MCF 10A (cell line): ENCODE measurements around the gene RDH5. TPM values are rescaled to one million over a fixed set of nuclear protein-coding genes. Genes with fewer than 3 reads are reported as not detected.

Experiments used
- BruUV-seq: library from RNA; stranded (reverse); fragments of 400-500 nt; replicated peaks from 2 replicates; lab custom pipeline; 2021; lab: Mats Ljungman, UMichigan
- CTCF ChIA-PET: fragments of 300-600 bp; sonication (Branson Sonifier 250); formaldehyde crosslinking; extraction: SDS; loops from one replicate; lab custom pipeline; 2021; ENCODE audit warnings: antibody characterized with exemption, inconsistent platforms; lab: Yijun Ruan, JAX
- POLR2A ChIA-PET: fragments of 300-600, 350-650 bp; sonication (Branson Sonifier 250); formaldehyde crosslinking; extraction: SDS; loops from one replicate; lab custom pipeline; 2020; ENCODE audit warnings: antibody characterized with exemption, inconsistent platforms; lab: Yijun Ruan, JAX
- DNase-seq: peaks from one replicate; pipeline ENCODE4 v3.0.0-alpha.2; 2018; ENCODE audit not compliant: unreplicated experiment
- H3K27ac Mint-ChIP-seq: one replicate; pipeline ENCODE4 v1.8.0; 2022; ENCODE audit warnings: mild to moderate bottlenecking, low read depth, mixed read lengths; ENCODE audit not compliant: unreplicated experiment
- H3K27me3 Mint-ChIP-seq: one replicate; pipeline ENCODE4 v1.8.0; 2022; ENCODE audit warnings: mixed read lengths; ENCODE audit not compliant: insufficient read depth, unreplicated experiment
- H3K36me3 Mint-ChIP-seq: one replicate; pipeline ENCODE4 v1.8.0; 2022; ENCODE audit warnings: mild to moderate bottlenecking, moderate library complexity, mixed read lengths; ENCODE audit not compliant: insufficient read depth, unreplicated experiment
- H3K4me1 Mint-ChIP-seq: one replicate; pipeline ENCODE4 v1.8.0; 2022; ENCODE audit warnings: mixed read lengths; ENCODE audit not compliant: insufficient read depth, unreplicated experiment
- H3K4me3 Mint-ChIP-seq: one replicate; pipeline ENCODE4 v1.8.0; 2022; ENCODE audit warnings: mild to moderate bottlenecking, moderate library complexity, mixed read lengths; ENCODE audit not compliant: unreplicated experiment
- H3K9me3 Mint-ChIP-seq: one replicate; pipeline ENCODE4 v1.8.0; 2022; ENCODE audit warnings: mixed read lengths; ENCODE audit not compliant: unreplicated experiment
- intact Hi-C: fragments of 100-400 bp; cut with micrococcal nuclease; formaldehyde crosslinking; loops from 2 replicates; pipeline ENCODE4 v1.14.1; 2022
- total RNA-seq: library from RNA; stranded (reverse); gene quantifications from 2 replicates; pipeline ENCODE4 v1.2.3, GENCODE V29; 2022
- TF ChIP-seq, protein P1 (sequence below): fragments of 200-600 bp; IDR thresholded peaks from one replicate; pipeline ENCODE4 v1.8.0; 2022; ENCODE audit warnings: antibody characterized with exemption, mild to moderate bottlenecking; ENCODE audit not compliant: unreplicated experiment

RDH5 gene
- total RNA-seq, 1 experiment from 2014 or later: 2.5 TPM

DNA sequence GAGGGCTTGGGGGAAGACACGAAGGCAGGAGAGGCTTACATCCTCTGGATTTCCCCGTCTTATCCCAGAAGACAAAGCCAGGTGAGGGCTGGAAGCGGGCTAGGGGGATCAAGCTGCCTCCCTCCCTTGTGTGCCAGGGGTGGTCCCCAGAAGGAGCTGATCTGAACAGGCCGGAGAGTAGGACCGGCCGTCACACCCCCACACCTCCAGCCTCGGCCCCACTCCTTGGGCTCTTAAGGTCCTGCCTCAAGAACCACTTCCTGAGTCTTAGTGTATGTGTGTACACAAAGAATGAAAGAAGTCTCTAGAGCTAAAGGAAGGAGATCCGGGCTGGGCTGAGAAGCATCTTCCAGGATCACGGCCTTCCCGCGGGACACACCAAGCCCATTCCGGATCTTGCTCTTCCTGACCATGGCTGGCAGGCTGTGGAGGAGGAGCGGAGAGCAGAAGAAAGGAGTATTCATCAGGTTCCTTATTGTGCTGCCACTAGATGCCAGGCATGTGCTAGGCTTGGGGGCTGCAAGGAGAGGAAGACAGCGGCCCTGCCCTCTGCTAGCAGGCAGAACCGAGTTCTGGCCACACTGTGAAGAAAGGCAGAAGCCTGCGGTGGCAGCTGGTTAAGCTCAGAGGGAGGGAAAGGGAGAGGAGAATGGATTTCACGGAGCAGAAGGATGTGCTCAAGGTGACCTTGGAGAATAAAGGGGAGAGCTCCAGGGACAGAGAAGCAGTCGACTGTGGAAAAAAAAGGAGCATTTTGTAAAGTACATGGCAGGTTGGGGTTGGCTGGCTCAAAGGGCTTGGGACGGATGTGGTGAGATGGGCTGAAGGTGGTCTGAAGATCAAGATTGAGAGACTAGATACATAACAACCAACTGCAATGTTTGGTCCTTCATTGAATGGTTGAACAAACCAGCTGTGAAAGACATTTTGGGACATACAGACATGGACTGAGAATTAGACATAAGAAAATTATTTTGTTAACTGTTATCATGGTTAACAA lies 9.9 kb downstream of the RDH5 start:
- Mint-ChIP-seq H3K4me1 (peaks cover 22% of the 10 kb centered on the region), H3K9me3 (no peaks in the 10 kb centered on the region), H3K27me3 (no peaks in the 10 kb centered on the region), H3K36me3 (peaks cover 34% of the 10 kb centered on the region), H3K27ac (peak overlapping the region; percentile 82), H3K4me3 (peak overlapping the region; percentile 76)
- no peak for DNase-seq
- POLR2A ChIA-PET: interaction anchor here (0.6 to 3.1 kb wide), 23 partner anchors 9 to 719 kb away, joined by 3 to 41 read pairs (median 5); partner anchors contain the start of genes BLOC1S1, DNAJC14, ORMDL2 and PYM1
- CTCF ChIA-PET: interaction anchor here (0.6 to 2.8 kb wide), 7 partner anchors 10 to 266 kb away, joined by 3 to 40 read pairs (median 3); partner anchors contain the start of gene RDH5
- TF ChIP-seq, protein P1, sequence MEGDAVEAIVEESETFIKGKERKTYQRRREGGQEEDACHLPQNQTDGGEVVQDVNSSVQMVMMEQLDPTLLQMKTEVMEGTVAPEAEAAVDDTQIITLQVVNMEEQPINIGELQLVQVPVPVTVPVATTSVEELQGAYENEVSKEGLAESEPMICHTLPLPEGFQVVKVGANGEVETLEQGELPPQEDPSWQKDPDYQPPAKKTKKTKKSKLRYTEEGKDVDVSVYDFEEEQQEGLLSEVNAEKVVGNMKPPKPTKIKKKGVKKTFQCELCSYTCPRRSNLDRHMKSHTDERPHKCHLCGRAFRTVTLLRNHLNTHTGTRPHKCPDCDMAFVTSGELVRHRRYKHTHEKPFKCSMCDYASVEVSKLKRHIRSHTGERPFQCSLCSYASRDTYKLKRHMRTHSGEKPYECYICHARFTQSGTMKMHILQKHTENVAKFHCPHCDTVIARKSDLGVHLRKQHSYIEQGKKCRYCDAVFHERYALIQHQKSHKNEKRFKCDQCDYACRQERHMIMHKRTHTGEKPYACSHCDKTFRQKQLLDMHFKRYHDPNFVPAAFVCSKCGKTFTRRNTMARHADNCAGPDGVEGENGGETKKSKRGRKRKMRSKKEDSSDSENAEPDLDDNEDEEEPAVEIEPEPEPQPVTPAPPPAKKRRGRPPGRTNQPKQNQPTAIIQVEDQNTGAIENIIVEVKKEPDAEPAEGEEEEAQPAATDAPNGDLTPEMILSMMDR: no peak
- intact Hi-C loops: loop anchor here (2.0 to 10.0 kb wide), 3 partner anchors 49 to 495 kb away; partner anchors contain the start of genes NABP2 and RNF41
- no TSS peak for BruUV-seq

DNA sequence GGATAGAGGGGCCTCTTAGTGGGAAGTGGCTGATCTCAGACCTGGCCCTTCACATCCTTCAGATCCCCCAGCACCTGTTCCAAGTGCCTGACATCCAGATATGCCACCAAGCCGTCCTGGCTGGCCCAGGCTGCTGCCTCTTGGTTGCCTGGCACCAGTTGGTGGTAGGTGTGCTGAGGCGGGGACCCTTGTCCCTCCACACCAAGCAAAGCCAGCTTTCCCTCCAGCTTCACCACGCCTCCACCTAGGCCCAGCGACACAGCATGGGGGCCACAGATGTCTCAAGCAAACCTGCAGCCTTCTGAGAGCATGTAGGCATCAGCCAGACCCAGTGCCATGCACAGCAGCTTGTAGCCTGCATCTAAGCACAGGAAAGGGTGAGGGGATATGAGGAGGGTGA lies 12.1 kb downstream of the RDH5 start:
- DNase-seq: no peak
- Mint-ChIP-seq H3K9me3 (no peaks in the 10 kb centered on the region), H3K27ac (no peak overlapping the region), H3K27me3 (no peaks in the 10 kb centered on the region), H3K4me3 (no peak overlapping the region), H3K36me3 (peaks cover 12% of the 10 kb centered on the region), H3K4me1 (peaks cover 24% of the 10 kb centered on the region)
- intact Hi-C loops: loop anchor here (10.0 kb wide), 2 partner anchors 463 to 493 kb away; partner anchors contain the start of genes NABP2 and RNF41
- TF ChIP-seq, protein P1: no peak
- BruUV-seq: no TSS peak
- ChIA-PET POLR2A (no interaction called here), CTCF (interaction anchor here (0.6 to 1.0 kb wide), 2 partner anchors 11 to 386 kb away, joined by 3 to 5 read pairs; no protein-coding TSS in a partner anchor)

DNA sequence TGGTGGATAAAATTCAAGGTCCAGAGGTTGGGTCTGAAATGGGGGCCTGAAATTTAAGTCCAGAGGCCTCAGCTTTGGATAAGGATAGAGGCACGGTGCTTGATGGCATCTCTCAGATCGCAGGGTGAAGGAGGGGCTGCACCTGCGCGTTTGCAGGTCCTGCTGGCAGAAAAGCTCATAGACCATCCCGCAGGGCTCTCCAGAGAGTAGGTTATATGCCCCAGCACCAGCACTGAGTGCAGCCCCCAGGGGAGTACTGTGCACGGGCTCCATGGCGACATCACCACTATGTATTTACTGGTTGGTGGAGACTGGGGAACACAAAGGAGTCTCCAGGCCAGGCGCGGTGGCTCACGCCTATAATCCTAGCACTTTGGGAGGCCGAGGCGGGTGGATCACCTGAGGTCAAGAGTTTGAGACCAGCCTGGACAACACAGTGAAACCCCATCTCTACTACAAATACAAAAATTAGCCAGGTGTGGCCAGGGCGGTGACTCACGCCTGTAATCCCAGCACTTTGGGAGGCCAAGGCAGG lies 12.9 kb downstream of the RDH5 start:
- Mint-ChIP-seq H3K9me3 (no peaks in the 10 kb centered on the region), H3K36me3 (peaks cover 6% of the 10 kb centered on the region), H3K4me1 (peaks cover 29% of the 10 kb centered on the region), H3K4me3 (no peak overlapping the region), H3K27me3 (no peaks in the 10 kb centered on the region), H3K27ac (no peak overlapping the region)
- intact Hi-C loops: loop anchor here (10.0 kb wide), 2 partner anchors 462 to 492 kb away; partner anchors contain the start of genes NABP2 and RNF41
- POLR2A ChIA-PET: no interaction called here
- BruUV-seq: no TSS peak
- TF ChIP-seq, protein P1: no peak
- CTCF ChIA-PET: interaction anchor here (0.6 kb wide), 1 partner anchor 27 kb away, joined by 3 read pairs; no protein-coding TSS in a partner anchor
- no peak for DNase-seq

DNA sequence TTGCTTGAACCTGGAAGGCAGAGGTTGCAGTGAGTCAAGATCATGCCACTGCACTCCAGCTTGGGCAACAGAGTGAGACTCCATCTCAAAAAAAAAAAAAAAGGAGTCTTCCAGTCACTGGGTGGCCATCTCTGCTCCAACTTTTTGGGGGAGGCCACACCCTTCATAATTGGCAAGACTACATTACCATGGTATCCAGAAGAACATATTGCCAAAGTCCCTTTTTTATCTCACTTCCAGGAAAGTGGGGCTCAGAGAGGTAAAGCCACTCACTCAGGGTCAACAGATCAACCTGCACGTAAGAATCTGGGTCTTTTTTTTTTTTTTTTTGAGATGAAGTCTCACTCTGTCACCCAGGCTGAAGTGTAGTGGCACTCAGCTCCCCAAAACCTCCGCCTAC lies 13.7 kb downstream of the RDH5 start:
- Mint-ChIP-seq H3K9me3 (no peaks in the 10 kb centered on the region), H3K36me3 (peaks cover 6% of the 10 kb centered on the region), H3K4me1 (peaks cover 35% of the 10 kb centered on the region), H3K4me3 (no peak overlapping the region), H3K27ac (no peak overlapping the region), H3K27me3 (no peaks in the 10 kb centered on the region)
- ChIA-PET CTCF (interaction anchor here (0.6 to 1.2 kb wide), 7 partner anchors 14 to 953 kb away, joined by 3 to 4 read pairs (median 3); partner anchors contain the start of gene SUOX), POLR2A (no interaction called here)
- no peak for DNase-seq
- no TSS peak for BruUV-seq
- intact Hi-C loops: loop anchor here (10.0 kb wide), 2 partner anchors 461 to 491 kb away; partner anchors contain the start of genes NABP2 and RNF41
- TF ChIP-seq, protein P1: no peak
